T-cell (primary cell): Measurements from ENCODE around the gene TSPAN9. TPM values are rescaled to one million over a fixed set of nuclear protein-coding genes. Genes with fewer than 3 reads are reported as not detected.

Source experiments
- ATAC-seq, 4 experiments: fragments of 200-7000 bp in 3 of 4; fragments of 150-1000 bp in 1 of 4; cut with Tn5 transposase; replicated peaks in 1 of 4; 1 replicate in 3 of 4; 2 replicates in 1 of 4; pipeline ENCODE4 v1.10.0; 2021; ENCODE audit warnings: moderate library complexity in 3 of 4, mild to moderate bottlenecking in 2 of 4, moderate number of reproducible peaks in 1 of 4
- CTCF ChIA-PET, 2 donors: fragments of 300-600 bp; sonication (Branson Sonifier 250); formaldehyde crosslinking; loops; one replicate each; lab custom pipeline; 2022; ENCODE audit warnings: antibody characterized with exemption in 2 of 2; lab: Charles Lee
- POLR2A ChIA-PET, 2 donors: fragments of 300-600 bp; sonication (Branson Sonifier 250); formaldehyde crosslinking; loops; one replicate each; lab custom pipeline; 2022; ENCODE audit warnings: antibody characterized with exemption in 2 of 2; lab: Charles Lee
- DNase-seq, 35 experiments: peaks; one replicate each; pipeline versions ENCODE4 v3.0.0 to v3.0.0-alpha.2; 2013 to 2023
- H3K27ac ChIP-seq: one replicate; pipeline ENCODE4 v1.5.1; 2013; ENCODE audit warnings: low read length
- H3K27me3 ChIP-seq, 2 experiments: replicated peaks in 1 of 2; 1 replicate in 1 of 2; 2 replicates in 1 of 2; pipeline versions ENCODE4 v1.6.1 to v1.7.0; 2013; ENCODE audit warnings: low read length in 1 of 2, mixed read lengths in 1 of 2; ENCODE audit not compliant: control insufficient read depth in 2 of 2, insufficient read depth in 2 of 2; ENCODE audit errors: extremely low read depth in 1 of 2
- H3K36me3 ChIP-seq, 2 donors: 1 replicate in 1 of 2; 2 replicates in 1 of 2; pipeline versions ENCODE4 v1.6.1 to v1.7.0; 2013; ENCODE audit warnings: low read length in 1 of 2; ENCODE audit not compliant: control insufficient read depth in 2 of 2, insufficient read depth in 1 of 2; ENCODE audit errors: extremely low read depth in 1 of 2
- H3K4me1 ChIP-seq, 2 experiments: 1 replicate in 1 of 2; 2 replicates in 1 of 2; pipeline versions ENCODE4 v1.6.1 to v1.7.0; 2013; ENCODE audit warnings: low read length in 2 of 2, mixed read lengths in 1 of 2; ENCODE audit not compliant: insufficient read depth in 2 of 2, control insufficient read depth in 1 of 2; ENCODE audit errors: extremely low read depth in 1 of 2
- H3K4me3 ChIP-seq, 2 donors: 1 replicate in 1 of 2; 2 replicates in 1 of 2; pipeline versions ENCODE4 v1.5.1 to v1.7.0; 2013; ENCODE audit warnings: mild to moderate bottlenecking in 2 of 2, low read length in 1 of 2, moderate library complexity in 1 of 2; ENCODE audit not compliant: control insufficient read depth in 1 of 2; ENCODE audit errors: extremely low read depth in 1 of 2
- H3K9me3 ChIP-seq: 2 replicates; pipeline ENCODE4 v1.7.0; 2013
- H3K27ac Mint-ChIP-seq, 2 donors: one replicate each; pipeline ENCODE4 v1.8.0; 2020 to 2021; ENCODE audit warnings: mild to moderate bottlenecking in 2 of 2, mixed read lengths in 2 of 2
- H3K27me3 Mint-ChIP-seq, 2 donors: one replicate each; pipeline ENCODE4 v1.8.0; 2021 to 2022; ENCODE audit warnings: mixed read lengths in 2 of 2
- H3K36me3 Mint-ChIP-seq: one replicate; pipeline ENCODE4 v1.8.0; 2021; ENCODE audit warnings: mixed read lengths
- H3K4me1 Mint-ChIP-seq, 3 donors: one replicate each; pipeline ENCODE4 v1.8.0; 2020 to 2022; ENCODE audit warnings: mixed read lengths in 3 of 3, mild to moderate bottlenecking in 1 of 3
- H3K4me3 Mint-ChIP-seq, 3 donors: one replicate each; pipeline ENCODE4 v1.8.0; 2020 to 2022; ENCODE audit warnings: mild to moderate bottlenecking in 3 of 3, mixed read lengths in 3 of 3, moderate library complexity in 3 of 3
- H3K9me3 Mint-ChIP-seq, 3 donors: one replicate each; pipeline ENCODE4 v1.8.0; 2020 to 2022; ENCODE audit warnings: mixed read lengths in 3 of 3
- WGBS: methylation state at CpG from one replicate; pipeline ENCODE4 v1.1.5; 2013; ENCODE audit warnings: missing lambda C conversion rate; ENCODE audit not compliant: insufficient coverage; 5-methylcytosine and 5-hydroxymethylcytosine counted together
- total RNA-seq, 35 experiments: library from RNA in 6 of 35; stranded (reverse) in 6 of 35; fragments of 120-200 nt in 1 of 35; gene quantifications; one replicate each; pipeline versions ENCODE4 v1.2.1 to v1.2.4 and lab custom pipeline; 2013 to 2026

Gene TSPAN9
- total RNA-seq, 5 donors from 2014 or later (not counting 1 experiment from before 2014, with no cell fraction given) = 0.56 to 1.1 (median 0.70) TPM

DNA sequence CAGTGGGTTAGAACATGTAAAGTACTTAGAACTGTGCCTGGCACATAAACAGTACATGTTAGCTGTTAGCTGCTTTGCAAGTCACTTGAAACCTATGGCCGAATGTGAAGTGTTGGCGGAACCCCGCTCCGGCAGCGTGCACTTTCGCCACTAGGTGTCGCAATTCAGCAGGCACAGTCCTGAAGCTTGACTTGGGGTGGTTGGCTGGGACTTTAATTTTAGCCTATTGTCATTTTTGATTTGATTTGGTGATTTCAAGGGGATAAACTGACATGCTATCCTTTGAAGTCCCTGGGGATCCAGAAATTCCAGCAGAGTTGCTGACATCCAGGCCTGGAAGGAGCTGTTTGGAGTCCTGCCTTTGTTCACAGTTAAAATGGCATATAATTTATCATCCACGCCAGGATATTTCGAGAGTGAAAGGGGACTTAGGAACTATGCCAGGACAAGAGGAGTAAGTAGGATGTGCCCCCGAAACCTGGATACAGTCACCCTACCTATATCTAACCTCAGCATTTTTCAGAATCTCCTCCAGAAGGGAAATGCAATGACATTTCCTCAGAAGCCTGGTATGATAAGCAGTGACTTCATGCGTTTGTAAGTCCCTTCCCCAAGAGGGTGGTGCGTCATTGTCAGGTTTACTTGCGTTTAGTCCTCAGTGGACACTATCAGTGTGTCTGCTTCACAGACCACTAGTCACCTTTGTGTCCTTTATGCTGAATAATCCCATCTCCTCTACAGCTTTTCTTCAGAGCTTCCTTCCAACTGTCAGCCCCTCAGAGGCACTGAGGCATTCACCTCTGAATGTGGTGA, 3.5 kb upstream of the TSPAN9 start:
- CTCF ChIA-PET = interaction anchor here (0.5 to 1.9 kb wide), 7 partner anchors 60 to 962 kb away, joined by 3 to 13 read pairs (median 3); no protein-coding TSS in a partner anchor
- Histone ChIP-seq H3K27me3 (peaks cover 8 to 27% of the 10 kb centered on the region in 2 experiments), H3K36me3 (no peaks in the 10 kb centered on the region), H3K9me3 (no peaks in the 10 kb centered on the region), H3K4me3 (no peak overlapping the region), H3K4me1 (peaks cover 0 to 23% of the 10 kb centered on the region in 2 experiments), H3K27ac (no peak overlapping the region)
- Mint-ChIP-seq H3K36me3 (no peaks in the 10 kb centered on the region), H3K27me3 (peaks cover 3 to 13% of the 10 kb centered on the region in 2 donors), H3K4me1 (peaks cover 0 to 20% (median 12%) of the 10 kb centered on the region in 3 donors), H3K27ac (no peak overlapping the region), H3K4me3 (no peak overlapping the region), H3K9me3 (no peaks in the 10 kb centered on the region)
- WGBS = 16% methylated on average over 10 of the region's 13 CpGs
- DNase-seq = peak; percentile 51 to 90 (median 76)
- POLR2A ChIA-PET = no interaction called here
- peak; percentile 38 to 53 (median 43) for ATAC-seq

- Histone ChIP-seq H3K4me1 (peaks cover 0 to 23% of the 10 kb centered on the region in 2 experiments), H3K27ac (no peak overlapping the region), H3K27me3 (peaks cover 8 to 27% of the 10 kb centered on the region in 2 experiments), H3K4me3 (no peak overlapping the region), H3K36me3 (no peaks in the 10 kb centered on the region), H3K9me3 (no peaks in the 10 kb centered on the region)
- no peak for ATAC-seq
- ChIA-PET POLR2A (interaction anchor here in 1 of 2 donors (0.7 kb wide), 1 partner anchor 390 kb away, joined by 7 read pairs; no protein-coding TSS in a partner anchor), CTCF (interaction anchor here in 1 of 2 donors (1.3 kb wide), 1 partner anchor 59 kb away, joined by 3 read pairs; no protein-coding TSS in a partner anchor)
- Mint-ChIP-seq H3K27me3 (peaks cover 3 to 10% of the 10 kb centered on the region in 2 donors), H3K4me3 (peak overlapping the region in 2 of 3 donors; percentile 56 to 77), H3K27ac (no peak overlapping the region), H3K4me1 (peaks cover 0 to 20% (median 12%) of the 10 kb centered on the region in 3 donors), H3K9me3 (no peaks in the 10 kb centered on the region), H3K36me3 (no peaks in the 10 kb centered on the region)
- WGBS = 100% methylated on average over 2 of the region's 6 CpGs
- no peak for DNase-seq
These were observed 1.9 kb upstream of the TSPAN9 start for GRCh38 chr12:3075315-3075714.

DNA sequence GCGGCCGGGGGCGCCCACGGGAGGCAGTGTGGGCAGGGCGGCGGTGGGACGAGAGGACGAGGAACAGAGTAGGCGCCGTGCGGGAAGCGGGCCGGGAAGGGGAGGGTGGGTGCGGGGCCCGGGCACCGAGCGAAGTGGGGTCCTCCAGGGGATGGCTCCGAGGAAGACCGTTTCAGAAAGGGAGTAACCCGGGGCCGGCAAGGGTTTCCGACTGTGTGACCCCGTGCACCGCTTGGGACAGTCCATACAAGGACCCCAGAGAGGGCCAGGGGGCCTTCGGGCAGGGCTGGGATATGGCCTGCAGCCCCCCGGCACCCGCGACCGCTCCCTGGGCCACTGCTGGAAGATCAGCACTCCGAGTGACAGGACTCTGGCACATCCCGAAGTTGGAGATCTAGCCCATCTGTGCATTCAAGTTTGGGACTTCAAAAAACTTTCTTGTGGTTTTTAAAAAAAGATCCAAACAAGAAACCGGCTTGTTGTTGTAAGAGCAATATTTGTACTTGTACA, 448 bp downstream of the TSPAN9 start:
- Histone ChIP-seq H3K4me3 (peak overlapping the region; percentile 41 to 54), H3K4me1 (peaks cover 0 to 23% of the 10 kb centered on the region in 2 experiments), H3K27me3 (peaks cover 8 to 27% of the 10 kb centered on the region in 2 experiments), H3K27ac (no peak overlapping the region), H3K36me3 (no peaks in the 10 kb centered on the region), H3K9me3 (no peaks in the 10 kb centered on the region)
- no peaks in the 10 kb centered on the region for H3K9me3 Mint-ChIP-seq
- H3K27ac Mint-ChIP-seq = no peak overlapping the region
- DNase-seq (peak in 13 of 35 experiments; percentile 2 to 36 (median 6)), ATAC-seq (peak in 3 of 4 experiments; percentile 2 to 21 (median 11))
- WGBS = 5% methylated on average over 24 of the region's 32 CpGs
- H3K4me1 Mint-ChIP-seq = peaks cover 0 to 20% (median 12%) of the 10 kb centered on the region in 3 donors
- peaks cover 0 to 10% of the 10 kb centered on the region in 2 donors for H3K27me3 Mint-ChIP-seq
- H3K4me3 Mint-ChIP-seq = peak overlapping the region; percentile 74 to 76 (median 75)
- POLR2A ChIA-PET = no interaction called here
- no peaks in the 10 kb centered on the region for H3K36me3 Mint-ChIP-seq
- CTCF ChIA-PET = interaction anchor here in 1 of 2 donors (0.5 to 0.6 kb wide), 2 partner anchors 1100 to 1214 kb away, joined by 3 read pairs; no protein-coding TSS in a partner anchor

DNA sequence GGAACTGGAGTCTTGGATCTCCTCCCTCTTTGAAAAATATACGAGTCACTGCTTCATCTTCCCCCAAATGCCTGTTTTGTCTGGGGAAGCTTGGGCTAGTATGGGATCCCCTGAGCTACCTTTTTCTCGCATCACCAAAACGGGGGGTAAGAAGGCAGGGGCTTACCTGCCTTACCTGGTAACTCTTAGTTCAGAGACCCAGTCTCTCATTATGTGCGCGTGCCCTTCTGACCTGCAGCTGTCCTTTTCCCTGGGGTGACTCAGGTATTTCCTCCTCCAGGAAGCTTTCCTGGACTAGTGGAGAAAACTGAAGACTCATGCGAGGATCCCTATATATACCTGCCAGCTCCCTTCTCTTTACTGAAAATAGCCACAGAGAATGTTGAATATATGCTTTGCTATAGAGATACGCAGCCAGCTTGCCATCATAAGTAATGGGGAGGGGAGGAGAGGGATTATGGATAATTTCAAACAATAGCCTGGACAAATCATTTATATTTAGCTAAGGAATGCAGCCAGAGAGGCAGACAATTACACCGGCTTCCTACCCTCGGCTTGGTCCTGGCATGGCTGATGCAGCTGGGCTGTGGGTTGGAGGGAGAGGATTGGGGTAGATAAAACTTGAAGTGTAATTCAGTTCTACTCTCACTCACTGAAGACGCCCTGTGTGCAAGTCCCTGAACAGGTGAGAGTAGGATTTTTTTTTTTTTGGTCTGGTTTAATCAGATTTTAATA, 1.1 kb downstream of the TSPAN9 start:
- DNase-seq = no peak
- peaks cover 0 to 22% of the 10 kb centered on the region in 2 experiments for H3K4me1 ChIP-seq
- 74% methylated on average over 3 of the region's 10 CpGs for WGBS
- ATAC-seq = no peak
- Mint-ChIP-seq H3K4me1 (peaks cover under 1 to 19% (median 12%) of the 10 kb centered on the region in 3 donors), H3K27me3 (peaks cover 0 to 7% of the 10 kb centered on the region in 2 donors), H3K4me3 (peak overlapping the region; percentile 74 to 76 (median 75)), H3K36me3 (no peaks in the 10 kb centered on the region), H3K9me3 (peaks cover 0 to 2% (median 0%) of the 10 kb centered on the region in 3 donors), H3K27ac (no peak overlapping the region)
- ChIA-PET CTCF (interaction anchor here in 1 of 2 donors (0.5 to 0.6 kb wide), 2 partner anchors 1099 to 1213 kb away, joined by 3 read pairs; no protein-coding TSS in a partner anchor), POLR2A (no interaction called here)
- H3K27me3 ChIP-seq = peaks cover 5 to 27% of the 10 kb centered on the region in 2 experiments
- no peaks in the 10 kb centered on the region for H3K9me3 ChIP-seq
- H3K27ac ChIP-seq = no peak overlapping the region
- no peaks in the 10 kb centered on the region for H3K36me3 ChIP-seq
- peak overlapping the region in 1 of 2 donors; percentile 54 for H3K4me3 ChIP-seq

- H3K4me3 Mint-ChIP-seq = no peak overlapping the region
- POLR2A ChIA-PET = no interaction called here
These were observed 3.9 kb downstream of the TSPAN9 start for GRCh38 chr12:3081091-3081490.

More at GRCh38 chr12:3081091-3081490, 3.9 kb downstream of the TSPAN9 start:
- Mint-ChIP-seq H3K36me3 (no peaks in the 10 kb centered on the region), H3K9me3 (peaks cover 0 to 5% (median 0%) of the 10 kb centered on the region in 3 donors), H3K4me1 (peaks cover 5 to 19% (median 9%) of the 10 kb centered on the region in 3 donors), H3K27ac (no peak overlapping the region), H3K27me3 (no peaks in the 10 kb centered on the region)
- Histone ChIP-seq H3K27me3 (peaks cover 0 to 11% of the 10 kb centered on the region in 2 experiments), H3K27ac (no peak overlapping the region), H3K36me3 (no peaks in the 10 kb centered on the region), H3K4me1 (peaks cover 0 to 15% of the 10 kb centered on the region in 2 experiments), H3K4me3 (no peak overlapping the region), H3K9me3 (no peaks in the 10 kb centered on the region)
- DNase-seq (no peak), ATAC-seq (no peak)
- CTCF ChIA-PET = no interaction called here
- 87% methylated on average over 9 of the region's 9 CpGs for WGBS
